M059J (cell line): ENCODE data around the gene HACD2. TPM values are rescaled to one million over a fixed set of nuclear protein-coding genes. Genes with fewer than 3 reads are reported as not detected.

Experiments
- DNase-seq: peaks from one replicate; pipeline ENCODE4 v3.0.0-alpha.2; 2012; ENCODE audit warnings: low read depth
- total RNA-seq: library from RNA; depleted of rRNA; stranded (reverse); fragments of >200 nt; shearing (Covaris generic); gene quantifications from 2 replicates; pipeline ENCODE4 v1.2.3, GENCODE V29; 2014; rRNA removed

HACD2 gene
- total RNA-seq, 1 experiment from 2014 or later, result 63.9 TPM

GRCh38 chr3:123447416-123447748, 137.5 kb downstream of the HACD2 start:
- no peak for DNase-seq

GRCh38 chr3:123446610-123447109, 138.2 kb downstream of the HACD2 start:
- no peak for DNase-seq

- no peak for DNase-seq
Measured at GRCh38 chr3:123446210-123446609, 138.6 kb downstream of the HACD2 start.

- DNase-seq, result no peak
Measured at GRCh38 chr3:123445702-123446101, 139.2 kb downstream of the HACD2 start.

GRCh38 chr3:123444744-123445143, 140.1 kb downstream of the HACD2 start:
- no peak for DNase-seq

GRCh38 chr3:123444023-123444422, 140.8 kb downstream of the HACD2 start:
- DNase-seq, result peak; percentile 22

- DNase-seq, result no peak
Measured at GRCh38 chr3:123442908-123443307, 141.9 kb downstream of the HACD2 start.

- DNase-seq, result no peak
Measured at GRCh38 chr3:123442125-123442524, 142.7 kb downstream of the HACD2 start.

Other genes starting within 250 kb of the HACD2 start
- gene ADCY5, start 136.0 kb downstream of the HACD2 start, total RNA-seq, result not detected in 2 replicates